HG02884 (cell line): Measurements from ENCODE around the gene BTBD9.

Source experiments
- ATAC-seq: cut with Tn5 transposase; IDR thresholded peaks from one replicate; pipeline ENCODE4 v1.9.1; 2021; ENCODE audit warnings: mild to moderate bottlenecking, moderate library complexity; ENCODE audit not compliant: unreplicated experiment

Gene BTBD9

DNA sequence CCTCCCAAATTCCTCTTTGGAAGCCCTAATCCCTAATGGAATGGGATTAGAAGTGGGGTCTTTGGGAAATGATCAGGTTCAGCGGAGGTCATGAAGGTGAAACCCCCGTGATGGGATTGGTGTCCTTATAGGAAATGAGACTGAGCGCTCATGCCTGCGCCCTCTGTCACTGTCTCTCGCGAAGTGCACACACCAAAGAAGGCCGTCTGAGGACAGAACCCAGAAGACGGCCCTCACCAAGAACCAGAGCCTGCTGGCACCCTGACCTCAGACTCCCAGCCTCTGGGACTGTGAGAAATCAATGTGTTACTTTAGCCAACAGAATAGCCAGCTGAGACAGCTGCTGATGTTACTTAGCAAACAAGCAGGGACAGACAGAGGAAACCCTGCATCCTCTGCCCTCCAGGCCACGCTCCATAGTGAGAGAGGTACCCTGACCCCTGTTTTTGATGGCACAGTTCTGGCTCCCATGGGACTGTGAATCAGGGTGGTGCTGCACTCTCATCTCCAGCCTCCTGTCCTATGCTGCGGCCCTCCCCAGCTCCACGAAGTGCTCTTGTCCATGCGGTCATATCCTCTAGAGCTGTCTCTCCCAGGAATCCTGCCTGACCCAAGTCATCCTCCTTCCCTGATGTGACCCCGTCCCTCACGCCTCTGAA is 450.9 kb downstream of the BTBD9 start:
- no peak for ATAC-seq

DNA sequence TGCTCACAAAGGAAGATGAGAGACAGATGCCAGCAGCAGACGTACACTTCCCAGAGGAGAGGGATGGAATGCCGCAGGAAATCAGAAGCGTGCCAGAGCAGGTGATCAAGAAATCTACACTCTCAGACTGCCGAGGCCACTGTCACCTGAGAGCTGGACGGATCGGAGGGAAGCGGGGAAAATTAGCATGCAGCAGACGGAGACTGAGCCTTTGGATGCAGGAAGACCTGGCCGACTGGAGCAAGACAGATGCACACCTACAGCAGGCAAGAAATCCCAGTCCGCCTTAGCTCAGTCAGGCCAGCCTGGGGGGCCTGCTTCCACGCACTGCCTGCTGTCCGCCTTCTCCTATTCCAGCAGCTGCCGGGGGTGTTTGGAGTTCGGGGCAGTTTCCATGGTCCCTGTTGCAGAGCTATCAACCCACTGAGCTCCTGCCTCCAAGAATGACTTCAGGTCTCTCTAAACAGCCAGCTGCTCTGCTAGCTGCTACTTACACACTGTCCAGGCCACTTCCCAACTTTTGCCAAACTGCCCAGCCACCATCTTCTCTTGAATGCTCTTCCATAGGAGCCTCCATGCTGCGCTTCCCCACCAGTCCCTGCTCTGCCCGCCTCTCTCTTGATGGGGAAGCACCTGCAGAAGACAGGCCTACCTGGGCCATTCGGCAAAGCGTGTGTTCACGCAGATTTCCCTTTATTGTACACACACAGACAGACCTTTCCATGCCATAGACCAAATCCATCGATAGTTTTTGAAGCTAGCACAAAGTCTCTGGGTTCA is 451.7 kb downstream of the BTBD9 start:
- ATAC-seq, result no peak

DNA sequence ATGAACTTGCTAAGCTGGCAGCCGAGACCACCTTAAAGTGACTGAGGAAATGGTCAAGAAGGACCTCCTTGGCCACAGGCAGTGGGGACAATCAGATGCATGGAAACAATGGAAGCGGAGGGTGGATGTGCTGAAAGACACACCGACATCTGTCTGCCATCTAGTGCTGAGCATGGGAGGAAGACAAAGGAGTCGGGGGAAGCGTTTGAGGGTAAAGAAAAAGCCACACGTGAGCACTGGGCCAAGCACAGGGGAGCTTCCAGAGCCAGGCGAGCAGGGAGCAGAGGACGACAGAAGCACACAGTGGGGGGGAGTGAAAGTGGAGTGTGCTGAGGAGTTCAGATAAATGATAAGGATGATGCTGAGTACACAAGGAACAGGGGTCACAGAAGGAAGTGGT is 452.4 kb downstream of the BTBD9 start:
- no peak for ATAC-seq

DNA sequence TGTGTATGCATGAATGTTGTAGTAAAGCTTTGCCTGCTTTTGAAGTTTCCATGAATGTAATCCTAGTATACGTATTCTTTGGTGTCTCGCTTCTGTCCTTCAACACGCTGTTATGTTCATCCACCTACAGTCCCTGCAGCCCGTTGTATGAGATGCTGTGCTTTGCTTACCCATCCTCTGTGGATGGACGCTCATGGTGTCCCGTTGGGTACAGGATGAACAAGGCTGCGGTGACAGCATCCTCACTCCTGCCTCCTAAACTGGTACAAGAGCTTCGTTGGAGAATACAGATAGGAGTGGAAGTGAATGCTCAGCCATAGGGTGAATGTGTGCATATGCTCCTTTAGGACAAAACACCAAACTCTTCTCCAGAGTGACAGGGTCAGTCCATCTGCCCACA is 454.0 kb downstream of the BTBD9 start:
- ATAC-seq, result no peak

DNA sequence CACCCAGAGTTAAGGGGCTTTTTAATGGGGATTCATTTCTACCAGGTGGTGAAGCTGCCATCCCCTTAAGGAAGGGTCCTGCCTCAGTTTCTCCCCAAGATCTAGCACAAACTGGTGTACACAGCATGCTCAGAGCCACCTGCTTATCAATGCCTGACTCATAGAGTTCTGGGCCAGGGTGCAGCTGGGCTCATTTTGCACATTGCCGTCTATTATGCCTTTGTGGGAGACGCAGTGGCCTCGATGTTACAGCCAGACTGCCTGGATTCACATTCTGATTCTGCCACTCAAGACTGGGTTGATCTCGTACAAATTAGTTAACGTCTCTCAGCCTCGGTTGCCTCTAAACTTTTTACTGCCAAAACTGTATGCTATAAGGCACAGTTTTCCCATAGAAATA is 454.5 kb downstream of the BTBD9 start:
- ATAC-seq, result no peak

DNA sequence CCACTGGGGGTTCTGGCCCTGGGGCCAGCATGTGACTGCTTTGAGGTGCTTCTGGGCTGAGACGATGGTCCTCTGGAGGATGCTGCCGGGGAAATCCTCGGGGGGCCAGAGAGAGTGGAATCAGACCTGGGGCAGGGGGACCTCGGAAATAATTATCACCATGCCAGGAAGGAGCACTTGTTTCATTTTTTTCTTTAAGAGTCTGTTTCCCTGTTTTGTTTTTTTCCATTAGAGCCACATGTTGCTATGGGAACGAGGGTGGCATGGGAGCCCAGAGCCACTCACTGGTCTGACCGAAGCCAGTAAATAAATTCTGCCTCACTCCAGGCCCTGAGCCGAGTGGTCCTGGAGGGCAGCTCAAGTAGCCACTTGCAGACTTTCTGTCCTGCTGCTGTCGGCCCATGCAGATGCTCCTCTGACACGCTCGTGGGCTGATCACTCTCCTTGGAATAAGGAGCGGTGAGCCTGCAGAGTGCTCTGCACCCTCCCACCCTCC is 455.1 kb downstream of the BTBD9 start:
- ATAC-seq, result no peak

DNA sequence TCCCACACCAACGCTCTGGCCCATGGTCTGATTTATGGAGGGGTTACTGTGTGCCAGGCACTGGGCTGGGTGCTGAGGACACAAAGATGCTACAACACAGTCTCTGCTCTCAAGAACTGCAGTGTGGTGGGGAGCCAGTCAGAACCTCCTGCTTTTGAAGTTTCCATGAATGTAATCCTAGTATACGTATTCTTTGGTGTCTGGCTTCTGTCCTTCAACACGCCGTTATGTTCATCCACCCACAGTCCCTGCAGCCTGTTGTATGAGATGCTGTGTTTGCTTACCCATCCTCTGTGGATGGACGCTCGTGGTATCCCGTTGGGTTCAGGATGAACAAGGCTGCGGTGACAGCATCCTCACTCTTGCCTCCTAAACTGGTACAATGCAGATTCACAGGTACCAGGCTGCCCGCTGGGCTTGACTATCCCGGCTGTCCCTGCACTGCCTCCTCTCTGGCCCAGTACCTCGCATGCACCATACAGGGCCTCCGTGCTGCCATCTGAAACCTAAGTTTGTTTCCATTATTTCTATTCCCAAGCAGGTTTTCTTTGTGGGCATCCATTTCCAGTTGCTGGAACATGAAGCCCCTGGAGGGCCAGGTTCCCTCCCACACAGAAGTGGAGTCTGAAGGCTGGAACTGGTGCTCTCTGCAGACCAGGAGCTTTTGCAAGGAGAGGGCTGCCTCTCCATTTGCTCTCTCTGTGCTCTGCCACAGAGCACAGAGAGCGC is 455.7 kb downstream of the BTBD9 start:
- no peak for ATAC-seq

DNA sequence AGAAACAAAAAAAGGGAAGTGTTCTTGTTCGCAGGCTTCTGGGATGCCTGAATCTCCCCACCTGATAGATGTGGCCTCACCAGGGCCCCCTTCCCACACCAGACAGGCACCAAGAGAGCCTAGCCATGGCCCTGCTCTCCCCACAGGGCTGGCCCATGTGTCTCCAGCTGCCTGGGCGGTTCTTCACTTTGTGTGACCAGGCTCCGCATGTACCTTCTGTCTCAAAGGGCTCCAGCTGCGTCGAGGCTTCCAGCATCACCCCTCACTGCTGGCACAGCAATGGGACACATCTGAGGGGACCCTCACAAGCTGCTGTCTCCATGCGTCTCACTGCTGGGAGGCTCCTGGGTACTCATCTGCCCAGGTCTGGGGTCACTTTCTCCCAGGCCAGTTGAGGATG is 457.3 kb downstream of the BTBD9 start:
- ATAC-seq, result no peak

DNA sequence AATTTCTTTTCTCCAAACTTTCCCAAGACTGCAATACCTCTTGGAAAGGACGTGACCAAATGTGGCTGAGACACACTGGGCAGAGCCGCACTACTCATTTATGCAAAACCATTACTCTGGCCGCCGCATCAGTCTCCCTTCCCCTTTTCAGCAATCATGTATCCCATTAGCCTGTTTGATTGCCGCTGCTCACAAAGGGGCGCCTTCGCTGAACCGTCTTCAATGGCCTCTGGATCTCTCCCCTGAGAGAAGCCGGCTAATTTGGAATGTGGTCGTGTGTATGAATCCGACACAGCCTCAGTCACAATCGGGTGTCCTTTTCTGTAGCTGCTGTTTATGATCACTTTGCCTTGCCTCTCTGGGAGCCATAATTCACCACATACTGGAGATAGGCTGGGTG is 459.1 kb downstream of the BTBD9 start:
- no peak for ATAC-seq

DNA sequence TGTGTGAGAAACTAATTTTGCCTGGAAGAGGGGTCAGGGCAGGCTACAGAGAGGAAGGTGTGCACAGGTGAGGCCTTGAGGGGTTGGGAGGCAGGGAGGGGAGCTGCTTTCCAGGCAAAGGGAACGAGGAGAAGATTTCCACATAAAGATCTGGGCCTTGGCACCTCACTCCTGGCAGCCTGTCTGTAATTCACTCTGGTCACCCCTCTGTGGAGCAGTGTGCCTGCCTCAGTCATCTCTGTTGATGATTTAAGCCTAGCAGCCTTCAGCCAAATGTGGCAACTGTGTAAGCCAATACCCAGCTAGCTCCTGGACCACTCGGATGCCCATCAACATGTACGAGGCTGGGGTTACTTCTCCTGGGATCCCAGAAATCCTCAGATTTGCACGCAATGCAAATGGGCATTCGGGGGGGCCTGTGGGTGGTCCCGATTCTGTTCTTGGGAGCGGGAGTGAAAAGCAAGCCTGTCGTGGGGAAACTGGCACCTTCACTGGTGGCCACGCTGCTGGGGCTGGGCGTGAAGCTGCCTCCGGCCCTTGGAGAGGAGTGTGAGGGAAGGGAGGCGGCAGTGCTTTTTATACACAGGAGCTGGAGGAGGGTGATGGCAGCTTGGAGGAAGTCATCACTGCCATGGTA is 459.8 kb downstream of the BTBD9 start:
- no peak for ATAC-seq

DNA sequence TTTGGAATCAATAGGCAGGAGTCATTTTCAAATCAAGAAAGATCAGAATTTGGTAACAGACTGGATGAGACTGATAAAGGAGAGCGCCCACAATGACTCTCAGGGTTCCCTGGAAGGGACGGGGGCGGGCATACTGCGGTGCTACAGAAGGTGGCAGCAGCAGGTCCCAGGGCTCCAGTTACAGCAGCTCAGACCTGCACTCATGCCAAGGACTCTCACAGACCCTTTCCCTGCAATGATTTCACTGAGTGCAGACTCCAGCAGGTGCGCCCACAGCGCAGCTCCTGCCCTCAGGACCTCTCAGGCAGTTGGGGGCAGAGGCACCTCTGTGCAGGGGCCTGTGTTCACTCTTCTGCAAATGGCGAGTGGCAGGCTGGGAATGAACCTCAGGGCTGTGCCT is 460.4 kb downstream of the BTBD9 start:
- ATAC-seq, result no peak

DNA sequence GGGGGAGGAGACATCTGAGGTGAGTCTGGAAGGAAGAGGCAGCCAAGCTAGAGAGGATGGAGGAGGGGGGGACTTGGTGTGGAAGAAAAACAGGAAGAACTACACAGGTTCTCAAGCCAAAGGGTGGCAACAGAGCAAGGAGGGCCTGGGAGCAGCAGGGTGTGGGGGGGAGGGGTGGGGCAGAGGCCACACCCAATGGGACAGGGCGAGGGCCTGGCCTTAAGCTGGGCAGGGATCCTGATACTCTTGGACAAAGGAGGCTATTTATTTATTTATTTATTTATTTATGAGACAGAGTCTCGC is 461.2 kb downstream of the BTBD9 start:
- no peak for ATAC-seq

DNA sequence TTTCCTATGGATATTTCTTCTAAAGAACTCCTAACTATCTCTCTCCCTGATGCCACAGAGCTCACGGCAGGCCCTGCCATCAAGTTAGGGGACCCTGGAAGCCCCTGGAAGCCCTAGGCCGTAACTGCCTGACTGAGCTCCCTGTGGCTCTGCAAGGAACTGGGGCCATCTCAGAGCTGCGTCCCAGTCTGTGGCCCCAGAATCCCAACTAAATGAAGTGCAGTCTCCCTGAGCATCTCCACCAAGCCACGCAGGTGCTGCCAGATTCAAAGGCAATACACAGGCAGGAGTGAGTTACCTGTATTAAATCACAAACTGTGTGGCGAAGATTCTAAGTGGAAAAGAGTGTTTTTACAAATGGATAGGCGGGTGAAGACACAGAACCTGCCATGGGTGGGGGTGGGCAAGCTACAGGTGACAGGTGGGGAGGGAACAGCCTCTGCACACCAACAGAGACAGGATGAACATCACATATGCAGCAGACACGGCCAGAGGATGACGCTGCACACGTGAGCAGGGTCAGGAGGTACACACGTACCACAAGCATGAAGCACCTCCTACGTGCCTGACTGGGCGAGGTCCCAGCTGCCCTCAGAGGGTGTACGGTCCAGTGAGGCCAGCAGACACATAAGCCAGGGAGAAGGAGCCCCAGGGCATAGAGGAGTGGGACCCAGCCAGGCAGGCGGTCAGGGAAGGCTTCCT is 461.7 kb downstream of the BTBD9 start:
- ATAC-seq, result no peak

DNA sequence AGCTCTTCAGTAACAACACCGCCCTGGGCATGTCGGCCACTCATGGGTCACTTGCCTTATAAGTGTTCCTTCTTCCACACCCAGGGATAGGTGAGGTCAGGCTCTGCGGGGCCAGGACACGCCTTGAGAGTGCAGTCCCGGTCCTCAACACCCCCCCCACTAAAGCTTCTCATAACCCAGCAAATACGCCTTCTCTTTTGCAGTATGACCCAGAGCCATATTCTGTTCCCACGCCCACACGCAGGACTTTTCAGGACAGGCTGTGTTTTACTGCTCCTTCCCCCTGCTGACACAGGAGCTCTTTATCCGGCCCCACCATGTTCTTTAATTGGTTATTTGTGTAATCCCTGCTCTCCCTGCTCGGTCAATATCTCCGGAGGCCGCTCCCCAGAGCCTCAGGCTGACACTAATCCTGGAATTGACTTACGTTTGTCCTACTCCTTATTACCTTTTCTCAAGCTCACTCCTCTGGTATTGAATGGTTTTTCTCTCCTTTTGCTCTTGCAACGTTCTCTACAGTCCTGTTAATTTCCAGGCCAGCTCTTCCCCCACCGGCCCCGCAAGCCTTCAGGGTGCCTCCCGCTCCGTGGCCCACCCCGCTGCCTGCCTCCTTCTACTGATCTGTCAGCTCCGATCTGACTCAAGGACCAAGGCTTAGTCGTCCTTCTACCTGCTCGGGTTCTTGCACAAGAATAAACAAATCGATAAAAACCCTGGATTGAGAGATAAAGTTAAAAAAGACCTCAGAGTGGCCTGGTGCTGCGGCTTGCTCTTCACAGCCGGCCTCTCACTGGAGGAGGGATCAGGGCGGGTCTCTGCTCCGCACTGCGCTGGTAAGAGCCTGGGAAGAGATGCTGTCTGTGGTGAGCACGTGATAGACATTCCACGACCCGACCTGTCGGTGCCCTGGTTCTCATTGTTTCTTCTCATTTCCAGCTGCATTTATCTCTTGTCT is 462.7 kb downstream of the BTBD9 start:
- ATAC-seq, result no peak

DNA sequence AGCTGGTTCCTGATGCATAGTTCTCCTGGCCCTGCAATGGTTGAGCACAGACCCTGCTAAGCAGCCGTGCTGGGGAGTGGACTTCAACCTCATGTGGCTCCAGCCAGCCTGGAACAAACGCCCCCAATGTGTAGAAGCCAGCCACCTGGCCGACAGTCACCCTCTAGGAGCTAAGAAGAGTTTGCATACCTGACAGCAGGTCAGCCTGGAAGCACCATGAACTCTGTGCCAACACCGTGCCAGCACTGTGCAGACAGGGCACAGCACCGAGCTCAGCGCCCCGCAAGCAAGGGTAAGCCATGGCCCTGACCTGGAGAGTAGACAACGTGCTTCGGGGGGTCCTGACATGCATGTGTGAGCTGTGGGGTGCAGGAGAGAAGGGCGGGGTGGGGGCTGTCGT is 463.9 kb downstream of the BTBD9 start:
- ATAC-seq, result no peak

DNA sequence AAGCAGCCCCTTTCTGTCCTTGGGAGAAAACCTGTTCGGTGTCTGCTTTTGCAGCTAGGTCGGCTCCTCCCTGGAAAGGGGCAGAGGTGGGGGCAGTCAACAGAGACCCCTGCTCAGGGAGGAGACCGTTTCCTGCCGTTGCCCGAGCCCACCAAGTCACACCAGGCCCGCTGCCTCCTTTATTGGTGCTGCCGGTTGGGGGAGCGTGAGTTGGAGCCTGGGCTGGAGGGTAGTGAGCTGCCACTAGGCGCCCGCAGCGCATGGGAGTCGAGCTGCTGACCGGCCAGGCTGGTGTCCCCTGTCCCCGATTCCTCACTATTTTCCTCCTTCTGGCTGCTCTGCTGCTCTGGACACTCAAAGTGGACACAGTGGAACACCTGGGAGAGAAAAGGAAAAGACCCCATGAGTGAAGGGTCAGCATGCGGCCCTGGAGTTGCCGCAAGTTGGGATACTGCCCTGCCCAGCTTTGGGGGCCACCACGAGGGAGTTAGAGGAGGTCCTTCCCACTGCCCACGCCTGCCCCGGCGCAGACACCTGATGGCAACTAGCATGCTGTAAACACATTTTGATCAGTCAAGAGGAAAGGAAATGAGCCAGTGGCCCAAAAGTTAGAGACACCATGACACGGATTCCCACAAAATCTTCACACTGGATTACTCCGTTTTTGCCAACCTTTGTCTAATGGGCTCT is 464.8 kb downstream of the BTBD9 start:
- no peak for ATAC-seq

DNA sequence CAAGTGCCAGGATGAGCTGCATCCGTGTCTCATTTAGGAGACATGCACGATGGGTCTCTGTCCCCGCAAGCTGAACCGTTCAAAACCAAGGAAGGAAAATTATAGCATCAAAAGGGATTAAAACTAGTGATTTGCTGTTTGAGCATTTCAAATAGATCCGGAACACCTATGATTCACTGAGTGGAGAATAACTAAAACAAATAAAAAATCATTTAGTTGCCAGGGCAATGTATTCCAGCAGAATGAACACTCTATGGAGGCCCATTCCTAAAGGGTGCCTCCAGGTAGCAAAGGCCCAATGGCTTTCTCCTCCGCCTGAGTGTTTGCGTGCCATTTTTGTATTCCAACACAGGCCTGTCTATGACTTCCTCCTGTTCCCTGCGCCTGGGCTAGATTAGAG is 465.4 kb downstream of the BTBD9 start:
- ATAC-seq, result no peak

DNA sequence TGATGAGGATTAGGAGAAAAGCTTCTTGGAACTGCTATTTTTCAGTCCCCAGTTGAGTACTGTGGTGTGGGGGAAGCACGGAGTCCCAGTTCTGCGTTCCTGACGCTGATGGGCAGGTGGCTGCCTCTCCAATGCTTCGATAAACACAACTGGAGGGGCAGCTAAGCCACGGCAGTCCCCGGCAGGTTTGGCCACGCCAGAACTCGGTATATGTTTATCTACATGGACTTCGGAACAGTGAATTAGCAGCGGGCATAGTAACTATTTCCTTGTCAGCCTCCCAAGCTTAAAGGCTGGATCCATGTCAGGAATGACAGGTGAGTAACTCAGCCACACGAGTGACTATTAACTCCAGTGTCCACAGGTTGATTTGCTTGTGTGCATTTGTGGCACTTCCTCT is 465.8 kb downstream of the BTBD9 start:
- ATAC-seq, result no peak

DNA sequence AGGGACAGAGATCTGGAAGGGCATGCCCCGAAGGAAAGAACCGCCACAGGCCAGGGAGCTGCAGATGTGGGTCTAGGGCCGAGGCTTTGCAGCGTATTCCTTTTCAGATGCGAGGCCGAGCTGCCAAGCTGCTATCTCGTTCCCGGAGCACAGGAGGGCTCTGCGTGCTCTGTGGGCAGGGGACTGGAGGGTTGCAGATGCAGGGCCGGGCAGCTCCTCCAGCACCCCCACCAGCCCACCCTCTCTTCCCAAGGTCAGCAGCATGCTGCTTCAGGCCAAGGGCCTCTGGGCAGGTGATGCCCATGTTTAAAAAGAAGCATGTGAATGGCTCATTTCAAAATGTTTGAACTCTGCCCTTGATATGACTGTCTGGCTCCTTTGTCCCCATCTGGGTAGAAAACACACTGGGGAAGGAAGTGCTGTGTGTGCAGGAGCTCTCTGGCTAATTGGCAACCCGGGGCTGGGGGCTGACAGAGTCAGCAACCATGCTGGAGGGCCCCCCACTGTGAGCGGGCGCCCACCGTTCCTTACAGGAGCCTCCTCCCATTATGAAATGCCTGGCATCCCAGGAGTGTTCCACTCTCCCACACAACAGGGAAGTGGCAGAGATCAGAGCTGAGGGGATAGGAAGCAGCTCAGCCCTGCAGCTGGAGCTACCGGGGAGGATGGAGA is 466.9 kb downstream of the BTBD9 start:
- ATAC-seq, result no peak
